GM12878 (cell line): Measurements from ENCODE around the gene TRERF1. TPM values are rescaled to one million over a fixed set of nuclear protein-coding genes. Genes with fewer than 3 reads are reported as not detected.

Experiments used
- CREM ChIP-seq: IDR thresholded peaks from 2 replicates; pipeline ENCODE4 v1.6.1; 2014; ENCODE audit warnings: antibody characterized with exemption, low read depth
- NR2C1 ChIP-seq: fragments of 450-650 bp; IDR thresholded peaks from 2 replicates; pipeline ENCODE4 v1.6.1; 2017; ENCODE audit warnings: antibody characterized with exemption, mild to moderate bottlenecking, moderate library complexity
- YY1 ChIP-seq: IDR thresholded peaks from 2 replicates; pipeline ENCODE4 v1.6.1; 2011; ENCODE audit warnings: low read depth, mild to moderate bottlenecking, low read length
- polyA plus RNA-seq, 11 experiments: library from polyadenylated mRNA; depleted of rRNA in 4 of 11; unstranded in 6 of 11; stranded (reverse) in 5 of 11; fragments of >200 nt; fragmentation: Nextera tagmentation in 4 of 11; fragmentation: Illumina TruSeq in 1 of 11; extraction: Ambion mirVana in 4 of 11; extraction: Trizol in 1 of 11; gene quantifications; 1 replicate in 1 of 11; 2 replicates in 10 of 11; pipeline versions ENCODE4 v1.2.1 to v1.2.3, GENCODE V29; 2011 to 2016; ENCODE audit warnings: inconsistent platforms in 2 of 11, missing spikeins in 2 of 11, low read depth in 1 of 11
- total RNA-seq, 4 experiments: library from RNA; depleted of rRNA in 3 of 4; stranded (reverse); fragments of >200 nt in 3 of 4; fragmentation: Illumina TruSeq in 1 of 4; extraction: Trizol in 1 of 4; gene quantifications; 2 replicates each; pipeline versions ENCODE4 v1.2.1 to v1.2.3, GENCODE V29; 2013 to 2021
- TF ChIP-seq, protein P1 (sequence below): fragments of 450-650 bp; IDR thresholded peaks from 2 replicates; pipeline ENCODE4 v1.6.1; 2017; ENCODE audit warnings: mild to moderate bottlenecking
- TF ChIP-seq, protein P2 (sequence below): fragments of 450-650 bp; IDR thresholded peaks from 2 replicates; pipeline ENCODE4 v1.6.1; 2017; ENCODE audit warnings: antibody characterized with exemption, mild to moderate bottlenecking, moderate library complexity
- TF ChIP-seq, protein P3 (sequence below): IDR thresholded peaks from 2 replicates; pipeline ENCODE4 v1.6.1; 2012; ENCODE audit warnings: low read depth, low read length, improper control_type of control experiment
- TF ChIP-seq, protein P4 (sequence below): fragments of 450-650 bp; formaldehyde crosslinking; IDR thresholded peaks from 2 replicates; pipeline ENCODE4 v1.4.0; 2020; ENCODE audit warnings: mild to moderate bottlenecking, moderate library complexity

Gene TRERF1
- total and polyA plus RNA-seq, 10 of the 15 experiments (the other 5 are each of a cell fraction or from before 2014, with no cell fraction given) = 2.2 to 19.4 (median 7.2) TPM

DNA sequence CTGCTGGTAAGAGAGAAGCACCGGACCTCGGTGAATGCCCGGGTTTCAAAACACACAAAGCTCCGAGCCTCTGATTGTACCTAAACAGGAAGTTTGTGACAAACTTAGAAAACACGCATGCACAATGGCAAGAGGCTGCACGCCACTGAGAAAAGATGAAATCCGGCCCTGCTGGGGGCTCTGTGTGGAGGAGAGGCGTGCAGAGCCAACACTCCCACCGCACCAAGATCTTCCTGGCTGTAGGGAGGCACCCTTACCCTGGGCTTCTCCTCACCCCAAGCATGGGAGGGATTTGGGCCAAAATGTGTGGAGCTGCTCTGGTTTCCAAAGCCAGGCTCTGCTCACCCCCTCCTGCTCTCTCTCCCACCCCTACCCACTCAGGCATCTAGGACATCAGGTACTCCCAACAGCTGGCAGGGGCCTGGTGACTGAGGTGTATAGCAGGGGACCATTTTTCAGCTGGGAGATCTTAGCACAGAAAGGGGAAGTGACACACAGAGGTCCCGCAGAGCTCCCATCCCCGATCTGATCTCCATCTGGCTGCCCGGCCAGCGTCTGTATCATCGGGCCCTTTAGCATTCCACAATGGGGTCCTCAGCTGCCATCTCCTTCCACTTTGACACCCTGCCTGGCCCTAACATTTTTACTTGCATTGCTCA, 84.2 kb downstream of the TRERF1 start (continued):
- TF ChIP-seq, protein P1, sequence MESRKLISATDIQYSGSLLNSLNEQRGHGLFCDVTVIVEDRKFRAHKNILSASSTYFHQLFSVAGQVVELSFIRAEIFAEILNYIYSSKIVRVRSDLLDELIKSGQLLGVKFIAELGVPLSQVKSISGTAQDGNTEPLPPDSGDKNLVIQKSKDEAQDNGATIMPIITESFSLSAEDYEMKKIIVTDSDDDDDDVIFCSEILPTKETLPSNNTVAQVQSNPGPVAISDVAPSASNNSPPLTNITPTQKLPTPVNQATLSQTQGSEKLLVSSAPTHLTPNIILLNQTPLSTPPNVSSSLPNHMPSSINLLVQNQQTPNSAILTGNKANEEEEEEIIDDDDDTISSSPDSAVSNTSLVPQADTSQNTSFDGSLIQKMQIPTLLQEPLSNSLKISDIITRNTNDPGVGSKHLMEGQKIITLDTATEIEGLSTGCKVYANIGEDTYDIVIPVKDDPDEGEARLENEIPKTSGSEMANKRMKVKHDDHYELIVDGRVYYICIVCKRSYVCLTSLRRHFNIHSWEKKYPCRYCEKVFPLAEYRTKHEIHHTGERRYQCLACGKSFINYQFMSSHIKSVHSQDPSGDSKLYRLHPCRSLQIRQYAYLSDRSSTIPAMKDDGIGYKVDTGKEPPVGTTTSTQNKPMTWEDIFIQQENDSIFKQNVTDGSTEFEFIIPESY = no peak
- no peak for TF ChIP-seq YY1
- peak; percentile 27; the same call in 1 of the 2 replicates for TF ChIP-seq CREM
- TF ChIP-seq, protein P2, sequence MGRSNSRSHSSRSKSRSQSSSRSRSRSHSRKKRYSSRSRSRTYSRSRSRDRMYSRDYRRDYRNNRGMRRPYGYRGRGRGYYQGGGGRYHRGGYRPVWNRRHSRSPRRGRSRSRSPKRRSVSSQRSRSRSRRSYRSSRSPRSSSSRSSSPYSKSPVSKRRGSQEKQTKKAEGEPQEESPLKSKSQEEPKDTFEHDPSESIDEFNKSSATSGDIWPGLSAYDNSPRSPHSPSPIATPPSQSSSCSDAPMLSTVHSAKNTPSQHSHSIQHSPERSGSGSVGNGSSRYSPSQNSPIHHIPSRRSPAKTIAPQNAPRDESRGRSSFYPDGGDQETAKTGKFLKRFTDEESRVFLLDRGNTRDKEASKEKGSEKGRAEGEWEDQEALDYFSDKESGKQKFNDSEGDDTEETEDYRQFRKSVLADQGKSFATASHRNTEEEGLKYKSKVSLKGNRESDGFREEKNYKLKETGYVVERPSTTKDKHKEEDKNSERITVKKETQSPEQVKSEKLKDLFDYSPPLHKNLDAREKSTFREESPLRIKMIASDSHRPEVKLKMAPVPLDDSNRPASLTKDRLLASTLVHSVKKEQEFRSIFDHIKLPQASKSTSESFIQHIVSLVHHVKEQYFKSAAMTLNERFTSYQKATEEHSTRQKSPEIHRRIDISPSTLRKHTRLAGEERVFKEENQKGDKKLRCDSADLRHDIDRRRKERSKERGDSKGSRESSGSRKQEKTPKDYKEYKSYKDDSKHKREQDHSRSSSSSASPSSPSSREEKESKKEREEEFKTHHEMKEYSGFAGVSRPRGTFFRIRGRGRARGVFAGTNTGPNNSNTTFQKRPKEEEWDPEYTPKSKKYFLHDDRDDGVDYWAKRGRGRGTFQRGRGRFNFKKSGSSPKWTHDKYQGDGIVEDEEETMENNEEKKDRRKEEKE = no peak
- TF ChIP-seq, protein P3, sequence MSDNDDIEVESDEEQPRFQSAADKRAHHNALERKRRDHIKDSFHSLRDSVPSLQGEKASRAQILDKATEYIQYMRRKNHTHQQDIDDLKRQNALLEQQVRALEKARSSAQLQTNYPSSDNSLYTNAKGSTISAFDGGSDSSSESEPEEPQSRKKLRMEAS = peak; percentile 28; the same call in 1 of the 2 replicates
- TF ChIP-seq NR2C1 = no peak
- TF ChIP-seq, protein P4, sequence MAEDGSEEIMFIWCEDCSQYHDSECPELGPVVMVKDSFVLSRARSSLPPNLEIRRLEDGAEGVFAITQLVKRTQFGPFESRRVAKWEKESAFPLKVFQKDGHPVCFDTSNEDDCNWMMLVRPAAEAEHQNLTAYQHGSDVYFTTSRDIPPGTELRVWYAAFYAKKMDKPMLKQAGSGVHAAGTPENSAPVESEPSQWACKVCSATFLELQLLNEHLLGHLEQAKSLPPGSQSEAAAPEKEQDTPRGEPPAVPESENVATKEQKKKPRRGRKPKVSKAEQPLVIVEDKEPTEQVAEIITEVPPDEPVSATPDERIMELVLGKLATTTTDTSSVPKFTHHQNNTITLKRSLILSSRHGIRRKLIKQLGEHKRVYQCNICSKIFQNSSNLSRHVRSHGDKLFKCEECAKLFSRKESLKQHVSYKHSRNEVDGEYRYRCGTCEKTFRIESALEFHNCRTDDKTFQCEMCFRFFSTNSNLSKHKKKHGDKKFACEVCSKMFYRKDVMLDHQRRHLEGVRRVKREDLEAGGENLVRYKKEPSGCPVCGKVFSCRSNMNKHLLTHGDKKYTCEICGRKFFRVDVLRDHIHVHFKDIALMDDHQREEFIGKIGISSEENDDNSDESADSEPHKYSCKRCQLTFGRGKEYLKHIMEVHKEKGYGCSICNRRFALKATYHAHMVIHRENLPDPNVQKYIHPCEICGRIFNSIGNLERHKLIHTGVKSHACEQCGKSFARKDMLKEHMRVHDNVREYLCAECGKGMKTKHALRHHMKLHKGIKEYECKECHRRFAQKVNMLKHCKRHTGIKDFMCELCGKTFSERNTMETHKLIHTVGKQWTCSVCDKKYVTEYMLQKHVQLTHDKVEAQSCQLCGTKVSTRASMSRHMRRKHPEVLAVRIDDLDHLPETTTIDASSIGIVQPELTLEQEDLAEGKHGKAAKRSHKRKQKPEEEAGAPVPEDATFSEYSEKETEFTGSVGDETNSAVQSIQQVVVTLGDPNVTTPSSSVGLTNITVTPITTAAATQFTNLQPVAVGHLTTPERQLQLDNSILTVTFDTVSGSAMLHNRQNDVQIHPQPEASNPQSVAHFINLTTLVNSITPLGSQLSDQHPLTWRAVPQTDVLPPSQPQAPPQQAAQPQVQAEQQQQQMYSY (CRISPR knock-in tag) = no peak
